ENCODE data around the gene NOTCH4. TPM values are rescaled to one million over a fixed set of nuclear protein-coding genes. Genes with fewer than 3 reads are reported as not detected.

The NOTCH4 gene
- total RNA-seq, 1 experiment from 2014 or later: 0.43 TPM

- no peaks in the 10 kb centered on the region for H3K27me3 ChIP-seq (replicated peaks; ENCODE audit: control insufficient read depth, insufficient read depth, low read length)
- TF ChIP-seq CTCF (IDR thresholded peaks at IDR 0.05; ENCODE audit: insufficient read depth in 1 of 2, low read depth in 1 of 2, low read length in 1 of 2, severe bottlenecking in 1 of 2, unreplicated experiment in 1 of 2): no peak
- H3K9me3 Mint-ChIP-seq (ENCODE audit: unreplicated experiment): no peaks in the 10 kb centered on the region
- H3K36me3 ChIP-seq (ENCODE audit: control insufficient read depth, insufficient read depth, low read length): peaks cover 2% of the 10 kb centered on the region; the same call in 1 of the 2 replicates
- intact Hi-C loops (cut with micrococcal nuclease; ENCODE audit: unreplicated experiment): loop anchor here (1.0 to 10.0 kb wide), 2 partner anchors 12 to 775 kb away; partner anchors contain the start of genes BRD2 and RNF5
- ChIA-PET POLR2A (interaction anchor here (0.6 to 0.8 kb wide), 3 partner anchors 13 to 782 kb away, joined by 4 to 5 read pairs (median 5); partner anchors contain the start of gene ATF6B), CTCF (interaction anchor here (0.7 to 1.2 kb wide), 3 partner anchors 13 to 73 kb away, joined by 3 read pairs; no protein-coding TSS in a partner anchor)
- H3K9me3 ChIP-seq: no peaks in the 10 kb centered on the region
- H3K4me1 ChIP-seq: peaks cover 19% of the 10 kb centered on the region
- H3K4me1 Mint-ChIP-seq (ENCODE audit: low read depth, unreplicated experiment): peaks cover 30% of the 10 kb centered on the region
- no peaks in the 10 kb centered on the region for H3K27me3 Mint-ChIP-seq (ENCODE audit: insufficient read depth, unreplicated experiment)
- H3K4me3 ChIP-seq (ENCODE audit: low read depth, low read length): peak within 1 kb of the TSS; percentile 62
- peak within 1 kb of the TSS; percentile 83 for H3K4me3 Mint-ChIP-seq (ENCODE audit: unreplicated experiment)
- peak within 1 kb of the TSS; percentile 90 for H3K27ac Mint-ChIP-seq (ENCODE audit: unreplicated experiment)
- H3K36me3 Mint-ChIP-seq (ENCODE audit: insufficient read depth, unreplicated experiment): peaks cover 35% of the 10 kb centered on the region
- BruUV-seq (replicated peaks): TSS peak; percentile 95
- peak; percentile 71 to 87 for DNase-seq
Measured at GRCh38 chr6:32190054-32190851, 33.6 kb downstream of the NOTCH4 start, which contains the start of gene PBX2. PBX2 (minus strand) TSS chr6:32190202; CDS start chr6:32189915, 287 bp downstream.

- peak overlapping the region; percentile 62 for H3K4me3 ChIP-seq (ENCODE audit: low read depth, low read length)
- no TSS peak for BruUV-seq (replicated peaks)
- Mint-ChIP-seq H3K27ac (ENCODE audit: unreplicated experiment) (peak overlapping the region; percentile 90), H3K9me3 (ENCODE audit: unreplicated experiment) (no peaks in the 10 kb centered on the region), H3K36me3 (ENCODE audit: insufficient read depth, unreplicated experiment) (peaks cover 32% of the 10 kb centered on the region), H3K4me3 (ENCODE audit: unreplicated experiment) (peak overlapping the region; percentile 83), H3K27me3 (ENCODE audit: insufficient read depth, unreplicated experiment) (no peaks in the 10 kb centered on the region), H3K4me1 (ENCODE audit: low read depth, unreplicated experiment) (peaks cover 25% of the 10 kb centered on the region)
- ChIA-PET CTCF (interaction anchor here (0.7 kb wide), 1 partner anchor 18 kb away, joined by 3 read pairs; no protein-coding TSS in a partner anchor), POLR2A (no interaction called here)
- H3K27me3 ChIP-seq (replicated peaks; ENCODE audit: control insufficient read depth, insufficient read depth, low read length): no peaks in the 10 kb centered on the region
- H3K36me3 ChIP-seq (ENCODE audit: control insufficient read depth, insufficient read depth, low read length): peaks cover 2% of the 10 kb centered on the region; the same call in 1 of the 2 replicates
- H3K4me1 ChIP-seq: peaks cover 19% of the 10 kb centered on the region
- H3K9me3 ChIP-seq: no peaks in the 10 kb centered on the region
- TF ChIP-seq CTCF (IDR thresholded peaks at IDR 0.05; ENCODE audit: insufficient read depth in 1 of 2, low read depth in 1 of 2, low read length in 1 of 2, severe bottlenecking in 1 of 2, unreplicated experiment in 1 of 2): no peak
- intact Hi-C loops (cut with micrococcal nuclease; ENCODE audit: unreplicated experiment): loop anchor here (1.0 to 10.0 kb wide), 2 partner anchors 11 to 775 kb away; partner anchors contain the start of genes BRD2 and RNF5
- no peak for DNase-seq
Measured at GRCh38 chr6:32189742-32190053, 34.2 kb downstream of the NOTCH4 start.

- no peak for DNase-seq
- Mint-ChIP-seq H3K27ac (ENCODE audit: unreplicated experiment) (peak overlapping the region; percentile 90), H3K27me3 (ENCODE audit: insufficient read depth, unreplicated experiment) (no peaks in the 10 kb centered on the region), H3K4me1 (ENCODE audit: low read depth, unreplicated experiment) (peaks cover 23% of the 10 kb centered on the region), H3K9me3 (ENCODE audit: unreplicated experiment) (no peaks in the 10 kb centered on the region), H3K4me3 (ENCODE audit: unreplicated experiment) (peak overlapping the region; percentile 83), H3K36me3 (ENCODE audit: insufficient read depth, unreplicated experiment) (peaks cover 35% of the 10 kb centered on the region)
- CTCF ChIA-PET: no interaction called here
- BruUV-seq (replicated peaks): no TSS peak
- peaks cover 2% of the 10 kb centered on the region; the same call in 1 of the 2 replicates for H3K36me3 ChIP-seq (ENCODE audit: control insufficient read depth, insufficient read depth, low read length)
- no peaks in the 10 kb centered on the region for H3K27me3 ChIP-seq (replicated peaks; ENCODE audit: control insufficient read depth, insufficient read depth, low read length)
- H3K4me1 ChIP-seq: peaks cover 21% of the 10 kb centered on the region
- no peak for TF ChIP-seq CTCF (IDR thresholded peaks at IDR 0.05; ENCODE audit: insufficient read depth in 1 of 2, low read depth in 1 of 2, low read length in 1 of 2, severe bottlenecking in 1 of 2, unreplicated experiment in 1 of 2)
- POLR2A ChIA-PET: no interaction called here
- H3K9me3 ChIP-seq: no peaks in the 10 kb centered on the region
- intact Hi-C loops (cut with micrococcal nuclease; ENCODE audit: unreplicated experiment): no loop called here
- peak overlapping the region; percentile 62 for H3K4me3 ChIP-seq (ENCODE audit: low read depth, low read length)
Measured at GRCh38 chr6:32189069-32189741, 34.7 kb downstream of the NOTCH4 start.

Measured in Caco-2 (cell line).